HG03460 (cell line): ENCODE data around the gene CRB2.

Source experiments
- ATAC-seq: cut with Tn5 transposase; IDR thresholded peaks from one replicate; pipeline ENCODE4 v1.9.1; 2021; ENCODE audit not compliant: unreplicated experiment

Gene CRB2

GRCh38 chr9:123361731-123362510 lies 5.9 kb downstream of the CRB2 start:
- no peak for ATAC-seq

GRCh38 chr9:123362856-123363255 lies 6.9 kb downstream of the CRB2 start:
- no peak for ATAC-seq

- no peak for ATAC-seq
These were observed 8.3 kb downstream of the CRB2 start for GRCh38 chr9:123364241-123364824.

- no peak for ATAC-seq
These were observed 9.4 kb downstream of the CRB2 start for GRCh38 chr9:123365287-123365880.

DNA sequence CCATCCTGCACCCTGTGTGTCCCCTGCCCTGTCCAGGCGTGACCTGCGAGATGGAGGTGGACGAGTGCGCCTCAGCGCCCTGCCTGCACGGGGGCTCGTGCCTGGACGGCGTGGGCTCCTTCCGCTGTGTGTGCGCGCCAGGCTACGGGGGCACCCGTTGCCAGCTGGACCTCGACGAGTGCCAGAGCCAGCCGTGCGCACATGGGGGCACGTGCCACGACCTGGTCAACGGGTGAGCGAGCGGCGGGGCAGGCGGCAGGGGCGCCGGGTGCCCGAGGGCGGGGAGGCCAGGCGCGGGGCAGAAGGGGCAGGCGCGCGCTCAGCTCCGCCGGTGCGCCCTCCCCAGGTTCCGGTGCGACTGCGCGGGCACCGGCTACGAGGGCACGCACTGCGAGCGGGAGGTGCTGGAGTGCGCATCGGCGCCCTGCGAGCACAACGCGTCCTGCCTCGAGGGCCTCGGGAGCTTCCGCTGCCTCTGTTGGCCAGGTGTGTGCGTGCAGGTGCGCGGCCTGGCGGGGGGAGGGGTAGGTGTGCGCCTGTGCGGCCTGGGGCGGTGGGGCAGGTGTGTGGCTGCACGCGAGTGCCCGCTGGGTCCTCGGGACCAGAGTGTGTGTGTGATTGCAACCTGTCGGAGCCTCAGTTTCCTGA lies 10.0 kb downstream of the CRB2 start:
- no peak for ATAC-seq

DNA sequence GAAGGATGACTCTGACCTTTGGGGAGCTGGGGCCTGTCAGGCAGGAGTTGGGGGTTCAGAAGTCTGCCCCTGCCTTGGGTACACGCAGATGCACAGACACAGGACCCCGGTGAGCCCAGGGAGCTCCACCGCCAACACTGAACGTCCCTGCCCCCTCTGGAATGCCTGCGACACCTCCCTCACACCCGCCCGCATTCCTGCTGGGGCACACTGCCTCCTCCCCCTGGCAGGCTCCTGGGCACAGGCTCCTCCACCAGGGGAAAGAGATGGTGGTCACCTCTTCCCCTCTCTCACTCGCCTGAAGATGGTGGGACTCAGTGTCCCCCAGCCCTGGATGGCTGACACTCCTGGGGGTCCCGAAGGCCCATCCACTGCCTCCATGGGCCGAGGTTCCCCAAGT lies 12.0 kb downstream of the CRB2 start:
- ATAC-seq: no peak

- ATAC-seq: no peak
These were observed 12.6 kb downstream of the CRB2 start for GRCh38 chr9:123368536-123369153.

DNA sequence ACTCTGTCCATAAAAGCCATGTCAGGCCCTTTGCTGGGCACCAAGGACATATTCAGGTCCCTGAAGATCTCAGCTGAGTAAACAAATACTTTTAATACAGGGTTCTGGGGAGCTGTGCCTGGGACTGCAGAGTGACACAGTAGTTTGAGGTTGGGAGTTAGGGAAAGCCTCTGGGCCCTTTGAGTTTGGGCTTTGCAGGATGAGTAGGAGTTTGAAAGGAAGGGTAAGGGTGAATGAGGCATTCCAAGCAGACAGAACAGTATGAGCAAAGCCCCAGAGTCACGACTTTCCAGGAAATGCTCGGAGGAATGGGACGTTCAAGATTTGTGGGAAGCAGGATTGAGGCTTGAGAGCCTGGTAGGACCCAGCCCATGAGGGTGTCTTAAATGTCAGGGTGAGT lies 13.3 kb downstream of the CRB2 start:
- ATAC-seq: no peak

- ATAC-seq: no peak
These were observed 14.1 kb downstream of the CRB2 start for GRCh38 chr9:123370108-123370507.

DNA sequence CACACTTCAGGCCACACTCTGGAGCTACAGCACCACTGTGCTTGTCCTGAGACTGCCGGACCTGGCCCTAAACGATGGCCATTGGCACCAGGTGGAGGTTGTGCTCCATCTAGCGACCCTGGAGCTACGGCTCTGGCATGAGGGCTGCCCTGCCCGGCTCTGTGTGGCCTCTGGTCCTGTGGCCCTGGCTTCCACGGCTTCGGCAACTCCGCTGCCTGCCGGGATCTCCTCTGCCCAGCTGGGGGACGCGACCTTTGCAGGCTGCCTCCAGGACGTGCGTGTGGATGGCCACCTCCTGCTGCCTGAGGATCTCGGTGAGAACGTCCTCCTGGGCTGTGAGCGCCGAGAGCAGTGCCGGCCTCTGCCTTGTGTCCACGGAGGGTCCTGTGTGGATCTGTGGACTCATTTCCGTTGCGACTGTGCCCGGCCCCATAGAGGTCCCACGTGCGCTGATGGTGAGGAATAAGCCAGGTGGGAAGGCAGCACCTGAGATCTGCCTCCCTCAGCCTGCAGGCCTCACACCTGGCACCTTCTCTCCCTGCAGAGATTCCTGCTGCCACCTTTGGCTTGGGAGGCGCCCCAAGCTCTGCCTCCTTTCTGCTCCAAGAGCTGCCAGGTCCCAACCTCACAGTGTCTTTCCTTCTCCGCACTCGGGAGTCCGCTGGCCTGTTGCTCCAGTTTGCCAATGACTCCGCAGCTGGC lies 14.7 kb downstream of the CRB2 start:
- no peak for ATAC-seq

DNA sequence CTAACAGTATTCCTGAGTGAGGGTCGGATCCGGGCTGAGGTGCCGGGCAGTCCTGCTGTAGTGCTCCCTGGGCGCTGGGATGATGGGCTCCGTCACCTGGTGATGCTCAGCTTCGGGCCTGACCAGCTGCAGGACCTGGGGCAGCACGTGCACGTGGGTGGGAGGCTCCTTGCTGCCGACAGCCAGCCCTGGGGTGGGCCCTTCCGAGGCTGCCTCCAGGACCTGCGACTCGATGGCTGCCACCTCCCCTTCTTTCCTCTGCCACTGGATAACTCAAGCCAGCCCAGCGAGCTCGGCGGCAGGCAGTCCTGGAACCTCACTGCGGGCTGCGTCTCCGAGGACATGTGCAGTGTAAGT lies 15.2 kb downstream of the CRB2 start:
- ATAC-seq: no peak

DNA sequence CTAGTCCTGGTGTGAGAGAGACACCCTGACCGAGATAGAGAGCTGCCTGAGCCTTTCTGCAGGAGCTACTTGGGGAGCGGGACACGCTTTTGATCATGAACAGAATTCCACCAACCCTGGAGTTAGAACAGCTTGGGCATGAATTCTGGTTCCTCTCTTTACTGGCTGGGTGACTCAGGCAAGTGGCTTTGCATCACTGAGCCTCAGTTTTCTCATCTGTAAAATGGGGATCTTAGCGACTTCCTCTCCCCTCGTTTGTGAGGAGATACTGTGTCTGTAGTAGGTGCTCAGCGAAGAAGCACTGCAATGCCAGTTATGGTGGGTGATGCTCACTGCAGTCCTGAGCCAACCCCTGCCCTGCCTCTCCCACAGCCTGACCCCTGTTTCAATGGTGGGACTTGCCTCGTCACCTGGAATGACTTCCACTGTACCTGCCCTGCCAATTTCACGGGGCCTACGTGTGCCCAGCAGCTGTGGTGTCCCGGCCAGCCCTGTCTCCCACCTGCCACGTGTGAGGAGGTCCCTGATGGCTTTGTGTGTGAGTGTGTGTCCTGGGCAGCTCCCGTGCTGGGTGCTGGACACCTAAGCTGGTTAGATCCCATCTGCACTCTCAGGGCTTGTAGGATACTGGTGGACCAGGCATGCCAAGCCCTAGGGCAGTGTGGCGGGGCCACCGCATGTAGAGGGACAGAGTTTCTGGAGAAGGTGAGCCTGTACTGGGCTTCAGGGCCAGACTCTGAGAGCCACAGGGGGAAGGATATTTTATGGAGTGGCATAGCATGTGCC lies 16.0 kb downstream of the CRB2 start:
- no peak for ATAC-seq

DNA sequence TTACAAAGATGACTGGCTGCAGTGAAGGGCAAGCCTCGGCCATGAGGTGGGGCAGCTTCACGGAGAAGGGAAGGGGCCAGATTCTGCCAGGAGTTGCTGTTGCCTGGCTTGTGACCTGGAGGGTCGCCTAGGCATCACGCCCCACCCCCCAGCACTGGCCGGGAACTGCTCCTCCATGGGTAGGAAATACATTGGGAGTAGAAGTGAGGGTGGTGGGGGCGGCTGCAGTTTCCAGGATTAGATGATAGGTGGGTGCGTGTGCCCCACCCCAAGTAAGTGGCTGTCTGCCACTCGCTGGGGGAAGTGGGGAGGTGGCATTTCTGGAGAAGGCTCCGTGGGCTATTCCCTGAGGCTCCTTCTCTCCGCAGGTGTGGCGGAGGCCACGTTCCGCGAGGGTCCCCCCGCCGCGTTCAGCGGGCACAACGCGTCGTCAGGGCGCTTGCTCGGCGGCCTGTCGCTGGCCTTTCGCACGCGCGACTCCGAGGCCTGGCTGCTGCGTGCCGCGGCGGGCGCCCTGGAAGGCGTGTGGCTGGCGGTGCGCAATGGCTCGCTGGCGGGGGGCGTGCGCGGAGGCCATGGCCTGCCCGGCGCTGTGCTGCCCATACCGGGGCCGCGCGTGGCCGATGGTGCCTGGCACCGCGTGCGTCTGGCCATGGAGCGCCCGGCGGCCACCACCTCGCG lies 16.9 kb downstream of the CRB2 start:
- ATAC-seq: no peak

DNA sequence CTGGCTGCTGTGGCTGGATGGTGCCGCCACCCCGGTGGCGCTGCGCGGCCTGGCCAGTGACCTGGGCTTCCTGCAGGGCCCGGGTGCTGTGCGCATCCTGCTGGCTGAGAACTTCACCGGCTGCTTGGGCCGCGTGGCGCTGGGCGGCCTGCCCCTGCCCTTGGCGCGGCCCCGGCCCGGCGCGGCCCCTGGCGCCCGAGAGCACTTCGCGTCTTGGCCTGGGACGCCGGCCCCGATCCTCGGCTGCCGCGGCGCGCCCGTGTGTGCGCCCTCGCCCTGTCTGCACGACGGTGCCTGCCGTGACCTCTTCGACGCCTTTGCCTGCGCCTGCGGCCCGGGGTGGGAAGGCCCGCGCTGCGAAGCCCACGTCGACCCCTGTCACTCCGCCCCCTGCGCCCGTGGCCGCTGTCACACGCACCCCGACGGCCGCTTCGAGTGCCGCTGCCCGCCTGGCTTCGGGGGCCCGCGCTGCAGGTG lies 17.5 kb downstream of the CRB2 start:
- no peak for ATAC-seq

- ATAC-seq: no peak
These were observed 17.9 kb downstream of the CRB2 start for GRCh38 chr9:123373946-123374345.

- ATAC-seq: no peak
These were observed 19.6 kb downstream of the CRB2 start for GRCh38 chr9:123375469-123376132.

GRCh38 chr9:123376218-123377071 lies 20.4 kb downstream of the CRB2 start:
- ATAC-seq: no peak
